GM21723 (cell line): ENCODE data around the gene USP47.
A peak's percentile ranks its signal among the peaks of the same experiment; 100 is the strongest.

Experiments used
- ATAC-seq: cut with Tn5 transposase; IDR thresholded peaks from one replicate; pipeline ENCODE4 v1.9.1; 2021; ENCODE audit warnings: mild to moderate bottlenecking, moderate library complexity; ENCODE audit not compliant: unreplicated experiment

The USP47 gene

DNA sequence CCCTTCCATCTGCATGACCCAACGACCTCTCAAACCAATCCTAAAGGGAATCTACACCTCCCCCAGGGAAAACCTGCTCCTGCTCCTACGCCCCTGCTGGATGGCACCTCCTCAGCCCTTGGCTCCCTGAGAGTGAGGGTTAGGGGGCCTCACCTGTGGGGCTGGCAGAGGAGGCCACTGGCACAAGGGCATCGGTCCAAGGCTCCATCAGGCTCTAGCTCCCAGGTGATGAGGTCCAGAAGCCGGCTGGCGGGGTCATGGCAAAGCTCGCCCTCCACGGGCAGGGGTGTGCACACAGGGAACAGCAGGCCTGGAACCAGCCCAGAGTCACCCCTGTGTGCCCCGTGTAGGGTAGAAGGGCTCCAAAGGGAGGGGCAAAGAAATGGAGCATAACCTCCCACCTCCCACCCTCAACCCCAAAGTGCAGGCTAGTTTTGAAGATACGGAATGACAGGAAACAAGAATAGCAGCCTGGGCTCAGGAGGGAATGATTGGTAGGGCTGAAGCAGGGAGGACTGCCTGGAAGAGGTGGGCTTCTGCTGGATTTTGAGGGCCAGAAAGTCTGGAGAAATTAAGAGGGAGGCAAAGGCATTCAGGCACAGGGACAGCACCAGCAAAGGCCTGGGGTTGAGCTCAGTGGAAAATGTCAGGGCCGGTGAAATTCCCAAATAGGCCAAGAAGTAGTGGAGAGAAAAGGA lies 124.0 kb downstream of the USP47 start:
- no peak for ATAC-seq

DNA sequence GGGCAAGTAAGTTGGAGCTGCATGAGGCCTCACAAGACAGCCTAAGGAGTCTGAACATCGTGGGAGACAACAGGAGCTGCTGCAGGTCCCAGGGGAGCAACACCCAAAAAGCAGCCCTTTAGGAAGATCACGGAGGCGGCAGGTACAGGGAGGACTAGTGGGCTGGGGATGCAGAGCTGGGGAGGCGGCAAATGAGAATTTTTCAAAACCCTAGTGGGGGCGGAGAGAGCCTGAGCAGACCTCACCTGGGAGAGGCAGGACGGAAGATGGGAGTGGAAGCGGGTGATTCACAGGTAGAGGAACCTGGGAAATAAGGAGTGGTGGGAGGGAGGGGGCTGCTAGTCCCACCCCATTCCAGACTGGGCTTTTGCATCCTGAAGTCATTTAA lies 124.6 kb downstream of the USP47 start:
- no peak for ATAC-seq

DNA sequence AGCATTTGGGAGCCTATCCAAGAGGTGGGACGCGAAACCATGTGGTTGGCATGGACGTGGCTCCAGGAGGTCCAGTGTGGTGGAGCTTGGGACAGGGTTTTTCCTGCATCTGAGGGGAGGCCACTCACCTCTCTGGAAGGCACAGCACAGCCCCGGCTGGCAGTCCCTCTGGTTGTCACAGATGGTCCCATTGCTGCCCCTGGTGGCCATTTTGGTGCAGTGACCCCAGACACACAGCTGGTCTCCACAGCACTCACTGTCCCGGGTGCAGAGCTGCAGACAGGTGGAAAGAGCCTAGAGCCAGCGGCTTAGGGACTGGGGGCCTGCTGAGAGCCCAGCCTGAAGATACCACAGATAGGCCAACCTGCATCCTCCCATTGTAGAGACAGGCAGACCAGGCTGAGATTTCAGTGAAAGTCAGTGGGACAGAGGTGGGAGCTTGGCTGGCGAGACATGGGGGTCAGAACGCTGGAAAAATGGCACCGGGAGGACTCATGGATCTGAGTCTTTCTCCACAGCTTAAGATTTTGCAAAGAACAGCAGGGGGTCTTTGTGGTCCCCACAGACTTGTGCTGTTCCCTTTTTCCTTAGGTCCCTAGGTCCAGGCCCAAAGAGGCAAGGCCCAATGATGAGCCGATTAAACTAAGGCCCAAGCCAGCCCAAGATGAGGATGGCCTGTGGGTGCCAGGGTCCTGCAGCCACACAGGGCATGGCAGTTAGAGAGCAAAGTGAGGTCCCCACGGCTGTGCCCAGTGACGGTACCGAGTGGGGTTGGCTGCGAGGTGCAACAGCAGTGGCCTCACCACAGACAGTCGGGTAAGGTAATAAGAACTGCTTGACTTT lies 125.3 kb downstream of the USP47 start:
- ATAC-seq = peak; percentile 97

DNA sequence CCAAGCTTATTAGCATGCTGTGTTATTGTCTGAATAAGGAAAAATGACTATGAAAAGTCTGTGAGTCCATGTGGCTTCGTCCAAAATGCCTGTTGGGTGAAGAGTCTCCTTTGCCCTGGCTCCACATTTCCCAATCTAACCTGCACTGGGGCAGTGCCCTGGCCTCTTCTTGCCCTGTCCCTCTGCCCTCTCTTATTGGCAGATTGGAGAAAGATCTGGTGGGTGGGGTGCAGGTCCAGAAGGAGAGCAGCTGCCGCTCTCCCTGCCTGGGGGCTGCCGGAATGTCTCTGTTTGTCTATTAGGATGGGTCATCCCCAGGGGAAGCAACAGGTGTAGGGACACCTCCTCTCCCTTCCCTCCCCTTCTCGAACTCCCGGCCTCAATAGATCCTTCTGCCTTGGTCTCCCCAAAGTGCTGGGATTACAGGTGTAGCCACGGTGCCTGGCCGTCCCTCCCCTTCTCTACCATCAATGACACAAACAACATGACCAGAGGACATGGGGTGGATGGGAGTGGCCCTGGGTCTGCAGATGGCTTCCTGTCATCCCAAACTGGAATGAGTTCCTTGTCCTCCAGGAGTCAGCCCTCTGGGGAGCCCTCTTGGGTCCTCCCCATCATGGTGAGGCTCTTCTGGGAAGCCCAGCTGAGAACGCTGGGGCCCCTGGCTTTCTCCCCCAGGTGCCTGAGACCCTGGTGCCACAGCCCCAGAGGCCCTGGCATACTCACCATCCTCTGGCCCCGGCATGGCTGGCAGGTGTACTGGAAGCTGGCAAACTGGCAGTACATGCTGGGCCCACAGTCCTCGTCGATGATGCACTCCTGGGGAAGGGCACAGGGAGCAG lies 126.1 kb downstream of the USP47 start:
- ATAC-seq = no peak

DNA sequence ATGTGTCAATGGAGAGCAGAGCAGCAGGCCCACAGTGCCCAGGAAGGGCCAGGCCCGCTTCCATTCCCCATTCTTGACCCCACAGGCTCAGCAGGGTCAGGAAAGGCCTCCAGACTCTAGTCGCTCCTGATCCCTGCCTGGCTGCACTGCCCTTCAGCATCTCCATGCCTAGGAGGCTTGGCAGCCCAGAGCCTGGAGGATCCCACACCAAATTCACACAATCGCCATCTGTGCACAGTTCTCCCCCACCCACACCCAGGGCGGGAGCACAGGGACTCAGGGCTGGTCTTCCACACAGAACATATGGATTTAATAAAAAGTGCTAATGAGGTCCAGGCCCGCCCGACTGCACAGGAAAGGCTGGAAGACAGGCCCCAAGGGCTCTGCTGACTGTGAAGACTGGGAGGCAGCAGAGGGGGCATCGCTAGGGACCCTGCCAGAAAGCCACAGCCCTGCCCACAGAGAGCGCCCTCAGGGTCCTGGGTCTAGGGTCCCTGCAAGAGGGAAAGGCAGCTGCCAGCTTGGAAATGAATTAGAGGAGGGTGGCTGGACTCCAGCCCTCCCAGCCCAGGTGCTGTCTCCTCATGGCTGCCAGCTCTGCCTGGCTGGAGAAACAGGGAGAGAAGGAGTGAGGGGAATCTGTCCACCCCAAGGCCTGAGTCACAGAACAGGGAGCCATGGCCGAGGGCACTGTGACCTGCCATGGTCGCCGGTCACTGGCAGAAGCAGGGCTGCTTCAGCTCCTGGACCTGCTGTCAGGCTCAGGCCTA lies 126.9 kb downstream of the USP47 start:
- no peak for ATAC-seq

DNA sequence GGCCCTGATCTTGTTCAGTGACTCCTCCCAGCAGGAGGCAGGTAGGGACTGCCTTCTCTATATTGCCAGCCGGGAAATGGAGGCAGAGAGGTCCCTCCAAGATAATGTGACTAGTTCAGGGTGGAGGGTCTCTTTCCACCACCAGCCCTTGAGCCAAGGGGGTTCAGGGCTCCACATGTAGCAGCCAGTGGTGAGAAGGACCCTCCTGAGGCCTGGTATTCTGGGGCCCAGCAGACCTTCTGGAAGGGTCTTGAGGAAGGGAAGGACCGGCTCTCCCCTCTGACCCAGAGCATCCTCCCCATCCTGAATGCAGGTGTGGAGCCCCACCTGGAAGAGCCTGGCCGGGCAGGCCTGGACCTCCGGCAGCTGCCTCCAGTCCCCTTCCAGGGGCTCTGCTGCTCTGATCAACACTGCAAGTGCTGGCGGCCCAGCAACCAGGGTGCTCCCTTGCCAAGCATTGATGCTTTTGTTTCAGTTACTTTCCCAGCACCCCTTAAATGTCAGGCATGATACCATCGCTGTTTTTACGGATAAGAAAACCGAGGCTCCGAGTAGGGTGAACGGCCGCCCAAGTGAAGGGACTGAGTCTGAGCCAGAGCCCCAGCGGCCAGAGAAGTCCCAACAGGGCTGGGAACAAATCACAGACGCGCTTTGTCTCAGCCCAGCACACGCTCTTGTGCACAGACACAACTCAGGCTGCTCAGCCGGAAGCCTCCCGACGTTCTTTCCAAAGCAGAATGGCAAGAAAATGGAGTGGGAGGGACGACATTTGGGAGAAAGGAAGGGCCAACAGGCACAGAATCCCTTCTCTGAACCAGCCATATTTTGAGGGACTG lies 127.8 kb downstream of the USP47 start:
- no peak for ATAC-seq

DNA sequence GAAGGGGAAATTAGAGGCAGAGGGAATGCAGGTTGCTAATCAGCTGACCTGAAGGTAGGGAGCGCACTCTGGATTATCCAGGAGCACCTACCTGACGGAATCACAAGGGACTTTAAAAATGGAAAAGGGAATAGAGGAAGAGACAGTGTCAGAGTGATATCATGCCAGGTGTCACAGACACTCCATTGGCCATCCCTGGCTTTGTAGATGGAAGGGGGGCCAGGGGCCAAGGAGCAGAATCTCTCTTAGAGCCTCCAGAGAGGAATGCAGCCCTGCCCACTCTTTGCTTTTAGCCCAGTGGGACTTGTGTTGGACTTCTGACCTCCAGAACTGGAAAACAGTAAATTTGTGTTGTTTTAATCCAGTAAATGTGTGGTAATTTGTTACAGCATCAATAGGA lies 128.8 kb downstream of the USP47 start:
- no peak for ATAC-seq

DNA sequence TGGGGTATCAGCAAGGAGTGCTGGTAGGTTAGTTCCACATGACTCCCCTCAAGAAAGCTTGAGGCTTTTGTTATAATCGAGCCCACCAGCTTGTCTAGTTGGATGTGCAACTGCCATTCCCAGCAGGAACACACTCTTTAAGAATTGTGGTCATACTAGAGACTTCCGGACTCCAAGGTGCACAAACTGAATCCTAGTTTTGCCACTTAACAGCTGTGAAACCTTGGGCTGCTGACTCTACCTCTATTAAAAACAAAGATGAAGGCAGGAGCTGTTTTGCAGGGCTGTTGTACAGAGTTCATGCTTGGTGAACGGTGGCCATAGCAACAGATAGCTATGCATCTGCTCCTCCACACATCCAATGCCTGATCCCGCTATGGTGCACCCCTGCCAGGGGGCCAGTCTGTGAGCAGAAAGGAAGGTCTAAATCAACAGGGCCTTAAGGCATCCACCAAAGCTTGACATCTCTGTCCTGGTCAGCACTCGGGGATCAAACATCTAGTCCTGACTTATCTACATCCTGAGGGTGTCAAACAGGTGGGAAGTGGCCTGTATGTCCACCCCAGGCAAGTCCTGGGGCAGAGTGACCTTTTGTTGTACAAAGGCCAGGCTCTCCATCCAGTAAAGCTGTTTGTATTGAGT lies 130.3 kb downstream of the USP47 start:
- ATAC-seq = no peak

DNA sequence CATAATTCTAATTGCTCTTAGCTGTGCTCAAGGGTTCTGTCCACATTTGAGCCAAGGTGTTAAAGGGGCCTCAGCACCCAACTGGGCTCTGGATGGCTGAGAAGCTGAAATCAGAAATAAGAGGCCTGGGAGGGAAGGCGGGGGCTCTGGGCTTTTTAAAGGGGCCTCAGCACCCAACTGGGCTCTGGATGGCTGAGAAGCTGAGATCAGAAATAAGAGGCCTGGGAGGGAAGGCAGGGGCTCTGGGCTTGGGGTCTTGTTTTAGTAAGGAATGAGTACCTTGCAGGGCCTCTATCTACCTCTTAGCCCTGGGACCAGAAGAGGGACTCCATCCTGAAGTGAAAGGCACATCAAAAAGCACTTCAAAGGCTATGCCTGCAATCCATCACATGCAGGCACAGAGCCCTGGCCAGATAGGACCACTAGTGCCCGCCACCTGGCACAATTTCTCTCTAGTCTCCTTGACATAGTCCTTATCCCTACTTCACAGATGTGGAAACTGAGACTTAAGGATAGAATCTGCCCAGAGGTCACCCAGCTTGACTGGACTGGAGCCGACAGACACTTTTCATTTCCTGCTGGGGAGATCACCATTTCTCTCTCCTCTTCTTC lies 131.1 kb downstream of the USP47 start:
- ATAC-seq = no peak

DNA sequence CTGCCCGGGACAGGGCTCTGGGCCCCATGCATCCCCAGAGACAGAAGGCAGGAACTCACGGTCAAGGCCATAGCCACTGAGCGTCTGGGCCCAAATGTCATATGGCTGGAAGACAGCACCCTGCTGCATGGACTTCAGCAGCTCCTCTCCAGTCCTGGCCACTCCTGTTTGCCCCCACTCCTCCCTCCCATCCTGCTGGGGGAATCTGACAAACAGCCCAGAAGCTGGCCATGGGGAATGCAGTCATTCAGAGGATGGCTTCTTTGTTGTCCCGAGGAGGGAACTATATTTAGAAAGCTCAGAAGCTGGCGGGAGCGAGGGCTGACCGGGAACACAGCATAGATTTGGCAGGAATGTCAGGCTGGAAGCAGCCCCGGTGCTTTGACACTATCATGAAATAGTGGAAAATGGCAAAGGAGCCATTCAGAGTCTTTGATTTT lies 131.6 kb downstream of the USP47 start:
- no peak for ATAC-seq

DNA sequence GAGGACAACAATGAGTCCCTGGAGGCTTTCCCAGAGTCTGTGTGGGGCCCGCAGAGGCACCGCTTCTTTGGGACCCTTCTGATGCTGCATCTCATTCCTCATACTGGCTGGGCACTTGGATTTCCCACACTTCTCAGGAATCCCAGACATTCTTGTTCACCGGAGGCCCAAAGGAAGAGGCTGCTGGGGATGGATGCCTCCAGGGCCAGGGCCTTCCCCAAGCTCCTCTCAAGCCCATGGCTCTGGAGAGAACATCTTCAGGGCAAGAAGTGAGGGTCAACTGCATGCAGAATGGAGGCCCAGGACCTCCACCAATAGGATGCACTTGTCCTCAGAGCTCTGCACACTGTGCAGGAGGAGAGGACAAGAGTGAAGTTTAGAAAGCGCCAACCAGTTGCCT lies 132.1 kb downstream of the USP47 start:
- ATAC-seq = no peak

DNA sequence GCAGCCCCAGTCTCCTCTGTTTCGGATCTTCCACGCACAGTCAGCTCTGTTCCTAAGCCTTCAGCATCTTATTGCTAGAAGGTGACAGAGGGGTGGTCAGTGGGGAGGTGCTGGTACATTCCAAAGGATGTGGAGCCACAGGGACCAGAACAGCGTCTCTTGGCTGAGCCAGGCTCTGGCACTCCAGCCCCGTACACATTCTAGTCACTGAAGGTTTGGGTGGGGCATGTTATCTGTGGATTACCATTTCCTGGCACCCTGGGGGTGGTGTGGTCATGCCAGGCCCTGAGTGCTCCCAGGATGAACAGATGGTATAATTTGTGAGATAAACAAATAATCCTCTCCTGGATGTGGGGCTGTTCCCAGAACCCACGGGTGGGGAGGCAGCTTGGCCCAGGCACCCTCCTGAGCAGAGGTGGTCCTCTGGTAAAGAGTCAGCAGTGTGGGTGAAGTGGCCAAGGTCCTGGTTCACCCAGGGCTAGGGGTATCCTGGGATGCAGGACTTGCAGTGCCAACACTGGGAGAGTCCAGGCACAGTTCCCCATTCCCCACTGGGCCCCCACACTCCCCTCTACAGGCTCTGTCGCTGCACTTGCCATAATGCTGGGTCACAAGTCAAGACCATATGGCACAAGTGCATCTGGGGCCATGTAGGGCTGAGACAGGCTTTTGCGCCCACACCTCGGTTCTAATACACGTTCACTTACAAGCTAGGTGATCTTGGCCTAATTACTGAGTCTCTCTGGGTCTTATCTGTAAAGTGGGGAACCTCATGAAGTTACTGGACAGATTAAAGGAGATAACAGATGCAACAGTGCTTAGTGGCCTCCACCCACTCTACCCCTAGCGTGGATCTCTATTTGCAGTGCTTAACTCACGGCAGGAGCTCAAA lies 133.7 kb downstream of the USP47 start:
- no peak for ATAC-seq

DNA sequence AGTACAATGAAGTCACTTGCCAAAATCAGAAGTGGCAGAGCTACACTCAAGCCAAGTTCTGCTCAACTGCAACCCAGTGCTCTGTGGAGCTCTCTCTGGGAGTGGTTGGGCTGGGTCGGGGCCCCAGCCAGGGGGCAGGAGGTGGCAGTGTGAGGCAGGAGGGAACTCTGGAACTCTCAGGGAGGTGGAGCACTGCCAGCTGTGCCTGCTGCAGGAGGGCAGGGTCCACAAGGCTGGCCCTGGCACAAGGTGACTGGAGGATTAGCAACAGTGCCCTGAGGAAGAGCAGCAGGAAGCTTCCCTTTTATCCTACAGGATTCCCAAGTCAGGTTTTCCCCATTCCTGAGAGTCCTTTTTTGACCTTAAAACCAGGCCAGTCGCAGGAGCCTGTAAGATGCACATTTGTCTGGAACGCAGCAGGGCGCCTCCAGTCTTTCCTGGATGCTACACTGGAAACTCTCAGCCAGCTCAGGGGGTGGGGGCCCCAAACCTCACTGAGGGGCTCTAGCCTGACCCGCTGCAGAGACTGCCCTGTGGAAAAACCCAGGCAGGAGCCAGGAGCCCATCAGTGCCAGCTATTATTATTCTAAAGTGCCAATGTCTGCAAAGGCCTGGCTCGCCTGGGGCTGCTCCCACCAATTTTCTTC lies 134.8 kb downstream of the USP47 start:
- ATAC-seq = no peak

DNA sequence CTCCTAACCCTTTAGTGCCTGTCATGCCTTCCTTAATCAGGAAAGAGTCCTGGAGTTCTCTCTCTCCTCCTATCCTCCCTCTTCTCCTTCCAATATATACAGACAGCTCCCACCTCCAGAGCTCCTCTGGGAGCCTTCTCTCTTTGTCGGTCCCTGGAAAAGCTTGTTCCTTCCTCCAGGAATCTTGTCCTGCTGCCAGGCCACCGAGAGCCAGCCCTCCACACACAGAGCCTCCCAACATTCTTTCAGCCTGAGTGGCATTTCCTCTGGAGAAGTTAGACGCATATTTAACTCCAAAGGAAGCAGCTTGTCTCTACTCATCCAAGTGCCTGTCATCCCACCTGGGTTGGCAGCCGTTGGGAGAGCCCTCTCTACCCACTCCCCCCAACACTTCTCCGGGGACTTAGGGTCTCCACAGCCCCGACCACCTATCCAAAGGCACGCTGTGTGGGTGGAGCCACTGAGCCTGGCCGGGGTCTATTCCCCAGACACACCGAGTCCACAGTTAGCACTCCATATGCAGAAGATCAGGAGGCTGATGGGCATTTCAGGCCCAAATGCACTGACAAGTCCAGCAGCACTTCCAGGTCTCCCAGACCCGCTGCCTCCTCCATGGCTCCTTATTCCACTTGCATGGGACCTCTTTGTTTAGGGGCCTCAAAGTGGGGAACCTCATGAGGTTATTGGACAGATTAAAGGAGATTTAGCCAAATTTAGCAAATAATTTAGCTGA lies 135.6 kb downstream of the USP47 start:
- no peak for ATAC-seq

DNA sequence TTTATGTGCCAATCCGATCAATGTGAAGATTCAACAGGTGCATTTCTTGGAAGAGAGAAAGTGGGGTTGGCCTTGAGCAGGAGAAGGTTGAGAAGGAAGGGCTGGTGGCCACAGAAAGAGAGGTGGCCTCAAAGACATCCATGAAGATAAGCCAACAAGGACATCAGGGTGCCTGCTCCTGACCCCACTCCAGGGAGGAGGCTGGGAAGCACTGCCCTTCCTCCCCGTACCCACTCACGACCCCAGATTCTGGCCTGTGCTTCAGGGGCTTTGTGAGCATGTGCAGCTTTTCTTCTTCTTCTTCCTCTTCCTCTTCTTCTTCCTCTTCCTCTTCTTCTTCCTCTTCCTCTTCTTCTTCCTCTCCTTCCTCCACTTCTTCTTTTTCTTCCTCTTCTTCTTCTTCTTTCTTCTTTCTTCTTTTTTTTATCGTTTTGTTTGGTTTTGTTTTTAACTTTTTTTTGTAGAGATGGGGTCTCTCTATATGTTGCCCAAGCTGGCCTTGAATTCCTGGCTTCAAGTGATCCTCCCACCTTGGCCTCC lies 136.4 kb downstream of the USP47 start:
- no peak for ATAC-seq

DNA sequence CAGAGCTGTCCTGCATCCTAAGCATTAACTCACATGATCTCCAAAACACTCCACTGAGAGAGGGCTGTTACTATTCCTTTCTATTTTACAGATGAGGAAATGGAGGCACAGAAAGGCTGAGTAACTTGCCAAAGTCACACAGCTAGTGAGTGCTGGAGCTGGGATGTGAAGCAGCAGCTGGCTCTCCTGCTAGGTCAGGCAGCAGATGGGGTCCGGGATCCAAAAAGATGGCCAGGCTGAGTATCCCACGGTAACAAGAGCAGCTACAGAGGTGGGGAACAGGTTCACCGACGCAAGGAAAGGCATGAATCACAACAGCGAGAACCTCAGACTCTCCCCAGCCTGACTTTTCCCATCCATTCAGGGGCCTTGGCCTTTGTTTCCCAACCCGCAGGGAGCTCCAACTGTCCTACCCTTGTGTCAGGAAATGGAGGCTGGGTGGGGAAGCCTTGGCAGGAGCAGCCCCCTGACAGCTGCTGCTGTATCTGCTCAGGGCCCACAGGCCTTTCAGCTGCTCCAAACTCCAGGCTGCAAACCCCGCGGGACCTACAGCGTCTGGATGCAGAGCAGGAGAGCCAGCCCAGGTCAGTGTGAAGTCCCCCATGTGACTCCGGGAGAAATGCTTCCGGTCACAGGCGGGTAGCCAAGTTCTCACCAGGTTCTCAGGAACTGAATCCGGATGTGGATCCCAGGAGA lies 137.2 kb downstream of the USP47 start:
- ATAC-seq = no peak
